LHCN-M2 (cell line): ENCODE measurements around the gene SENP3. TPM values are rescaled to one million over a fixed set of nuclear protein-coding genes. Genes with fewer than 3 reads are reported as not detected.

Experiments used
- DNase-seq: peaks from one replicate; pipeline ENCODE4 v3.0.0-alpha.2; 2012; ENCODE audit warnings: low read depth
- total RNA-seq: library from RNA; depleted of rRNA; stranded (reverse); fragments of >200 nt; gene quantifications from 2 replicates; pipeline ENCODE4 v1.2.3, GENCODE V29; 2014

Gene SENP3
- total RNA-seq, 1 experiment from 2014 or later: 108 TPM

- no peak for DNase-seq
Measured at GRCh38 chr17:7555320-7555948, 6.3 kb upstream of the SENP3 start.

GRCh38 chr17:7556627-7557026, 5.1 kb upstream of the SENP3 start:
- no peak for DNase-seq

- no peak for DNase-seq
Measured at GRCh38 chr17:7557147-7557764, 4.5 kb upstream of the SENP3 start.

- DNase-seq: no peak
Measured at GRCh38 chr17:7557775-7558543, 3.8 kb upstream of the SENP3 start.

GRCh38 chr17:7558544-7559319, 3.0 kb upstream of the SENP3 start, which contains the start of gene TNFSF13:
TNFSF13 (plus strand) TSS chr17:7558750; CDS start chr17:7559040, 290 bp downstream.
- no peak for DNase-seq

GRCh38 chr17:7559320-7560171, 2.2 kb upstream of the SENP3 start:
- DNase-seq: no peak

GRCh38 chr17:7560172-7561027, 1.3 kb upstream of the SENP3 start:
- DNase-seq: peak; percentile 45

- DNase-seq: peak; percentile 70
Measured at GRCh38 chr17:7561028-7561575, 617 bp upstream of the SENP3 start.

GRCh38 chr17:7562208-7562605, 488 bp downstream of the SENP3 start:
- no peak for DNase-seq

- no peak for DNase-seq
Measured at GRCh38 chr17:7563115-7563869, 1.6 kb downstream of the SENP3 start.

- DNase-seq: no peak
Measured at GRCh38 chr17:7569571-7569970, 7.9 kb downstream of the SENP3 start.

GRCh38 chr17:7570351-7570750, 8.6 kb downstream of the SENP3 start:
- DNase-seq: no peak

GRCh38 chr17:7572338-7572587, 10.5 kb downstream of the SENP3 start:
- no peak for DNase-seq

GRCh38 chr17:7572588-7573323, 11.0 kb downstream of the SENP3 start:
- DNase-seq: peak; percentile 99

- DNase-seq: peak; percentile 91
Measured at GRCh38 chr17:7573324-7574080, 11.8 kb downstream of the SENP3 start.

GRCh38 chr17:7574176-7574953, 12.6 kb downstream of the SENP3 start:
- DNase-seq: peak; percentile 44

- no peak for DNase-seq
Measured at GRCh38 chr17:7575481-7575883, 13.8 kb downstream of the SENP3 start.
